HL-60 (cell line): ENCODE data around the gene DPYSL4.

Source experiments
- DNase-seq, 2 experiments: peaks; one replicate each; pipeline ENCODE4 v3.0.0-alpha.2; 2010 to 2020; ENCODE audit warnings: low read depth in 1 of 2, low spot score in 1 of 2
- H3K27ac ChIP-seq: fragments of 250-450 bp; sonication (Bioruptor Pico); replicated peaks from 2 replicates; pipeline ENCODE4 v1.5.1; 2020; ENCODE audit warnings: mild to moderate bottlenecking, moderate library complexity
- H3K27me3 ChIP-seq: fragments of 250-450 bp; sonication (Bioruptor Pico); 2 replicates; pipeline ENCODE4 v1.5.1; 2021; ENCODE audit warnings: mild to moderate bottlenecking, moderate library complexity; ENCODE audit not compliant: insufficient read depth, poor library complexity, severe bottlenecking
- H3K4me3 ChIP-seq: replicated peaks from 2 replicates; pipeline ENCODE4 v1.5.1; 2011; ENCODE audit warnings: mild to moderate bottlenecking, control low read depth, low read length; ENCODE audit not compliant: insufficient read depth
- CTCF ChIP-seq: IDR thresholded peaks from one replicate; pipeline ENCODE4 v1.5.1; 2011; ENCODE audit warnings: low read length, control low read depth, inconsistent platforms; ENCODE audit not compliant: insufficient read depth
- GABPA ChIP-seq: IDR thresholded peaks from 2 replicates; pipeline ENCODE4 v1.6.1; 2012; ENCODE audit warnings: low read depth
- POLR2AphosphoS5 ChIP-seq: IDR thresholded peaks from 2 replicates; pipeline ENCODE4 v1.6.1; 2012; ENCODE audit warnings: low read depth
- REST ChIP-seq: IDR thresholded peaks from 2 replicates; pipeline ENCODE4 v1.6.1; 2012; ENCODE audit warnings: low read depth; ENCODE audit not compliant: insufficient replicate concordance
- SPI1 ChIP-seq: IDR thresholded peaks from 2 replicates; pipeline ENCODE4 v1.6.1; 2012; ENCODE audit warnings: low read depth, mild to moderate bottlenecking, borderline replicate concordance

The DPYSL4 gene

GRCh38 chr10:132141076-132141475, 45.7 kb upstream of the DPYSL4 start:
- TF ChIP-seq REST (no peak), POLR2AphosphoS5 (no peak), GABPA (no peak), CTCF (no peak), SPI1 (no peak)
- Histone ChIP-seq H3K27me3 (peaks cover 2% of the 10 kb centered on the region), H3K27ac (no peak overlapping the region), H3K4me3 (no peak overlapping the region)
- DNase-seq = no peak

- H3K27me3 ChIP-seq = peaks cover 2% of the 10 kb centered on the region
- no peak for DNase-seq
- no peak for TF ChIP-seq GABPA
- no peak for TF ChIP-seq CTCF
- H3K27ac ChIP-seq = no peak overlapping the region
- H3K4me3 ChIP-seq = no peak overlapping the region
These were observed 45.0 kb upstream of the DPYSL4 start for GRCh38 chr10:132141526-132142395.

GRCh38 chr10:132142396-132143161, 44.2 kb upstream of the DPYSL4 start:
- peak; percentile 29 for TF ChIP-seq CTCF
- no peak for TF ChIP-seq SPI1
- Histone ChIP-seq H3K4me3 (no peak overlapping the region), H3K27ac (no peak overlapping the region), H3K27me3 (peaks cover 2% of the 10 kb centered on the region)
- no peak for DNase-seq

- Histone ChIP-seq H3K27me3 (peaks cover 2% of the 10 kb centered on the region), H3K4me3 (no peak overlapping the region), H3K27ac (no peak overlapping the region)
- no peak for DNase-seq
- no peak for TF ChIP-seq SPI1
- TF ChIP-seq CTCF = no peak
- no peak for TF ChIP-seq GABPA
- no peak for TF ChIP-seq POLR2AphosphoS5
- TF ChIP-seq REST = no peak
These were observed 43.6 kb upstream of the DPYSL4 start for GRCh38 chr10:132143162-132143561.
